Pons (tissue), 1 donor: ENCODE data around the gene MED15.
"Not testable (repeated sequence)": the region's sequence is repeated elsewhere in the genome, so short reads cannot be mapped to it uniquely, and the experiment has no call there.

Source experiments
- DNase-seq: peaks from one replicate; pipeline ENCODE4 v3.0.0-alpha.2; 2016; ENCODE audit warnings: low spot score

MED15 gene

GRCh38 chr22:20507253-20508066 is at the start of gene MED15:
MED15 (plus strand) TSS chr22:20507610; CDS start chr22:20507679, 69 bp downstream.
- peak; percentile 85 for DNase-seq

GRCh38 chr22:20458530-20459151 is 48.8 kb upstream of the MED15 start:
- no peak for DNase-seq

GRCh38 chr22:20459152-20459542 is 48.3 kb upstream of the MED15 start:
- no peak for DNase-seq

GRCh38 chr22:20459862-20460261 is 47.5 kb upstream of the MED15 start:
- DNase-seq = no peak

- DNase-seq = no peak
Observed at GRCh38 chr22:20463324-20464095, 43.9 kb upstream of the MED15 start.

- no peak for DNase-seq
Observed at GRCh38 chr22:20464096-20464614, 43.3 kb upstream of the MED15 start.

DNA sequence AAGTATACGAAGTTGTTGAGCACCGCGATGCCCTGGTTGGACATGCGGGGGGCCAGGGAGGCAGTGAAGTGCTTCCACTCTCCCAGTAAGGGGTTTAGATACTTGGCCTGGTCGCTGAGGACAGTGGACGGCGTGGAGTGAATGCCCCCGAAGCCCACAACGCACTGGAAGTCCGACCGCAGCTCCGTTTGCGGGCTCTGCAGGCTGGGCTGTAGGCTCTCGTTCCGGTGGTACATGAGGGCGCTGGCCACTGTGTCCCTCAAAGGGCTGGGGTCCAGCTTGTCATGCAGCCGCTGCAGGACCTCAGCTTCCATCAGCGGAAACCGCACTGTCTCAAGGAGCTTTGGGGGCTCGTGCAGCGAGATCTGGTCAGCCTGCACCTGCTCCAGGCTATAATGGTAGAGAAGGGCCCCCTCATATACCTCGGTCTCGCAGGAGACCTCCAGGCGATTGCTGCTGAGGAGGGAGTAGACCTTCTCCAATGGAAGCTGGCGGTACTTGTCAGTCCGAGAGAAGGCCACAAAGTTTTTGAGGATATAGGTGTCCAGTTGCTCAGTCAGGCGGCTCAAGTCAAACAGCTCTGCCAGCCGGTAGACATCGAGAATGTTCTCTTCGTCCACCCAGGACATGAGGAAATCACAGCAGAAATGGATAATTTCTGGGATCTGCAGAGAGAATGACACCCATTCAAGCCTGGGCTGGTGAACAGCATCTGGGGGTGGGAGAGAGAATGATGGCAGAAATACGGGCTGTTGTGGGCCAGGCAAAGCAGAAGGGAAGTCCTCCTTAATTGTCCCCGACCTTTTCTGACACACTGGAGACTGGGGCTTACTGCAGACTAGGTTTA is 42.3 kb upstream of the MED15 start:
- no peak for DNase-seq

DNA sequence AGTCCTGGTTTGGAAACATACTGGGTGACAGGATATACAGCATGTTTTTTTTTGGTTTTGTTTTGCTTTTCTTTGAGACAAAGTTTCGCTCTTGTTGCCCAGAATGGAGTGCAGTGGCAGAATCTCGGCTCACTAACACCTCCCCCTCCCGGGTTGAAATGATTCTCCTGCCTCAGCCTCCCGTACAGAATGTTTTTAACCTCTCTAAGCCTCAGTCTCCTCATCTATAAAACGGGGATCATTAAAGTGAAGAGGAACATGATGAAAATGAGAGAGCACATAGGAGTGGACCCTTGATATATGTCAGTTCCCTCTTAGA is 41.7 kb upstream of the MED15 start:
- no peak for DNase-seq

DNA sequence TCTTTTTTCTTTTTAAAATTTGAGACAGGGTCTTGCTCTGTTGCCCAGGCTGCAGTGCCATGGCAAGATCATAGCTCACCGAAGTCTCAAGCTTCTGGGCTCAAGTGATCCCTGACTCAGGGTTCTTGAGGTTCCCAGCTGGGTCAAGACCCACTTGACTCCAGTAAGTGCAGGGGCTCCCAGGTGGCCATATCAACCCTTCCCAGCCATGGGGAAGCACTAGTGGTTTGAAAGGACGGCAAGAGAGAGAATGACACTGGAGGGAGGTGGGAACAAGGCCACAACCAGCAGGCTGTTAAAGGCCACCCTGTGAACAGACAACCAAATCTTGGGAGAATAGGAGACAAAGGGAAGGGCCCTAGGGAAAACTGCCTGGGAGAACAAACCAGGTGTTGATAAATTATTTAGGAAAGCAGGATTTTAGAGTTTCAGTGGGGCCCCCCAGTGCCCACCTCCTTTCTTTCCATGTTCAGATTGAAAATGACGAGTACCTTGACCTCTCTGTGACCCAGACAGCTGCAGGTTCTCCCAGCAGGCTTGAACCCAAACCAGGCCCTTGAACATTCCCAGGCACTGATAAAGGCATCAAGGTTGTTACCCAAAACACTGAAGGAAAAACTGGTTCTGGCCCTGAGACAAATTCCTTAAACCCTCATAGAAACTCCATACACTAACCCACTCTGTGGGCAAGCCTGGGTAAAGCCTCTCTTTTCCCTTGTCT is 40.6 kb upstream of the MED15 start:
- DNase-seq = no peak

- DNase-seq = no peak
Observed at GRCh38 chr22:20469110-20469868, 38.1 kb upstream of the MED15 start.

DNA sequence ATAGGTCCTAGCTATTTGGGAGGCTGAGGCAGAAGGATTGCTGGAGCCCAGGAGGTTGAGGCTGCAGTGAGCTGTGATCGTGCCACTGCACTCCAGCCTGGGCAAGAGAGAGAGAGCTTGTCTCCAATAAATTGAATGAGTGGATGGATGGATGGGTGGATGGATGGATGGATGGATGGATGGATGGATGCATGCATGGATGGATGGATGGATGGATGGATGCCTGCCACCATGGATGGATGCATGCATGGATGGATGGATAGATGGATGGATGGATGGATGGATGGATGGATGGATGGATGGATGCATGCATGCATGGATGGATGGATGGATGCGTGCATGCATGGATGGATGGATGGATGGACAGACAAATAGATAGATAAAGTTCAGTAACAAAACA is 36.9 kb upstream of the MED15 start:
- not testable (repeated sequence) for DNase-seq

- DNase-seq = no peak
Observed at GRCh38 chr22:20471126-20471833, 36.1 kb upstream of the MED15 start.

DNA sequence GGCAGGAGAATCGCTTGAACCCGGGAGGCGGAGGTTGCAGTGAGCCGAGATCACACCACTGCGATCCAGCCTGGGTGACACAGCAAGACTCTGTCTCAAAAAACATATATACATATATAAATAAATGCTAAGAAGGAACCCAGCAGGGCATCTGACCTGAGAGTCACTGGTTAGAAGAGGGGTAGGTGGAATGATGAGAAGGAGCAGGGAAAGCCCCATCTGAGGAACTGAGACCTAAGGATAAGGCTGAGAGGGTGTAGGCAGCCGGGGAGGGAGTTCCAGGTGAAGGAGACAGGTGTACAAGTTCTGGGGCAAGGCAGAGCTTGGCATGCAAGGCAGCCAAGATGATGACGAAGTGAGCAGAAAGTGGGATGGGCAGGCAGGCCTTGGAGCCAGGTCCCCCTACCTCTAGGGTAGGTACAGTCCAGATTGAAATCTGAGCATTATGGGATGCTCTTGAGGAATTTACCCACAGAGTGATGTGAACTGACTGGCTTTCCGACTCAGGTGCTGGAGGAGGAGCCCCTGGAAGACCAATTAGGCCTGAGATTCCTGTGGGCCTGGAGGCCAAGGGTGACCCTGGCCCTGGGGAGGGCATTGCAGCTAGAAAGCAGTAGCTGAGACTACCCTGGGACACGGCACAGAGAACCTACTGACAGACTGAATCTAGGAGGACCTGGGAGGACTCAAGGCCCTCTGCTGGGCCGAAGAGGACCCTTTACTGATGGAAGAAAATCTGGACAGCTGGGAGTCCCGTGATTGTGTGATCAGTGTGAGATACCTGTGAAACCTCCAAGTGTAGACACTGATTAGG is 34.6 kb upstream of the MED15 start:
- no peak for DNase-seq

- no peak for DNase-seq
Observed at GRCh38 chr22:20475115-20475436, 32.3 kb upstream of the MED15 start.

GRCh38 chr22:20475569-20475968 is 31.8 kb upstream of the MED15 start:
- not testable (repeated sequence) for DNase-seq

GRCh38 chr22:20478059-20478458 is 29.4 kb upstream of the MED15 start:
- not testable (repeated sequence) for DNase-seq

- DNase-seq = no peak
Observed at GRCh38 chr22:20479612-20480196, 27.7 kb upstream of the MED15 start.

GRCh38 chr22:20483143-20483506 is 24.3 kb upstream of the MED15 start:
- DNase-seq = not testable (repeated sequence)

GRCh38 chr22:20483771-20484170 is 23.6 kb upstream of the MED15 start:
- DNase-seq = no peak
